22Rv1 (cell line): ENCODE measurements around the gene SPDYE2B.
"Not testable (repeated sequence)": the region's sequence is repeated elsewhere in the genome, so short reads cannot be mapped to it uniquely, and the experiment has no call there.

Experiments
- H3K27ac ChIP-seq: fragments of 450-650 bp; 2 replicates; pipeline ENCODE4 v1.5.1; 2017

Gene SPDYE2B

GRCh38 chr7:102649924-102650323 lies at the start of gene SPDYE2B:
SPDYE2B (plus strand) TSS chr7:102650319; CDS start chr7:102652349, 2,030 bp downstream.
- H3K27ac ChIP-seq, result not testable (repeated sequence)

- H3K27ac ChIP-seq, result not testable (repeated sequence)
Observed at GRCh38 chr7:102602317-102602716, 47.8 kb upstream of the SPDYE2B start.

GRCh38 chr7:102604431-102605145 lies 45.5 kb upstream of the SPDYE2B start:
- H3K27ac ChIP-seq, result not testable (repeated sequence)

- H3K27ac ChIP-seq, result not testable (repeated sequence)
Observed at GRCh38 chr7:102606848-102607247, 43.3 kb upstream of the SPDYE2B start.

GRCh38 chr7:102609734-102610133 lies 40.4 kb upstream of the SPDYE2B start:
- H3K27ac ChIP-seq, result not testable (repeated sequence)

- H3K27ac ChIP-seq, result not testable (repeated sequence)
Observed at GRCh38 chr7:102610441-102610840, 39.7 kb upstream of the SPDYE2B start.

GRCh38 chr7:102611013-102611674 lies 39.0 kb upstream of the SPDYE2B start:
- H3K27ac ChIP-seq, result not testable (repeated sequence)

GRCh38 chr7:102611675-102612325 lies 38.3 kb upstream of the SPDYE2B start:
- not testable (repeated sequence) for H3K27ac ChIP-seq

- H3K27ac ChIP-seq, result not testable (repeated sequence)
Observed at GRCh38 chr7:102613575-102614345, 36.4 kb upstream of the SPDYE2B start.

GRCh38 chr7:102614346-102614697 lies 35.8 kb upstream of the SPDYE2B start:
- H3K27ac ChIP-seq, result not testable (repeated sequence)

GRCh38 chr7:102614873-102615272 lies 35.2 kb upstream of the SPDYE2B start:
- H3K27ac ChIP-seq, result not testable (repeated sequence)

GRCh38 chr7:102615930-102616329 lies 34.2 kb upstream of the SPDYE2B start:
- not testable (repeated sequence) for H3K27ac ChIP-seq

- not testable (repeated sequence) for H3K27ac ChIP-seq
Observed at GRCh38 chr7:102616507-102617125, 33.5 kb upstream of the SPDYE2B start, which contains the start of gene RASA4. RASA4 (minus strand) TSS chr7:102616756; CDS start chr7:102616689, 67 bp downstream.

- H3K27ac ChIP-seq, result not testable (repeated sequence)
Observed at GRCh38 chr7:102618122-102618521, 32.0 kb upstream of the SPDYE2B start.

- H3K27ac ChIP-seq, result not testable (repeated sequence)
Observed at GRCh38 chr7:102627271-102627904, 22.7 kb upstream of the SPDYE2B start.

GRCh38 chr7:102630622-102631021 lies 19.5 kb upstream of the SPDYE2B start:
- H3K27ac ChIP-seq, result not testable (repeated sequence)

GRCh38 chr7:102634299-102634698 lies 15.8 kb upstream of the SPDYE2B start:
- not testable (repeated sequence) for H3K27ac ChIP-seq

GRCh38 chr7:102635354-102635753 lies 14.8 kb upstream of the SPDYE2B start:
- H3K27ac ChIP-seq, result not testable (repeated sequence)

GRCh38 chr7:102636956-102637355 lies 13.2 kb upstream of the SPDYE2B start:
- not testable (repeated sequence) for H3K27ac ChIP-seq

GRCh38 chr7:102638848-102639247 lies 11.3 kb upstream of the SPDYE2B start:
- H3K27ac ChIP-seq, result not testable (repeated sequence)

GRCh38 chr7:102642691-102643090 lies 7.4 kb upstream of the SPDYE2B start, which contains the start of gene UPK3BL1:
UPK3BL1 (minus strand) TSS chr7:102642791; CDS start chr7:102642741, 50 bp downstream.
- H3K27ac ChIP-seq, result not testable (repeated sequence)
